Fibroblast of skin of left biceps (primary cell): ENCODE results near the gene MEIS3.

ENCODE experiments used
- DNase-seq, 2 experiments: peaks; one replicate each; pipeline ENCODE4 v3.0.0-alpha.2; 2013; ENCODE audit warnings: low read depth in 2 of 2

The MEIS3 gene

DNA sequence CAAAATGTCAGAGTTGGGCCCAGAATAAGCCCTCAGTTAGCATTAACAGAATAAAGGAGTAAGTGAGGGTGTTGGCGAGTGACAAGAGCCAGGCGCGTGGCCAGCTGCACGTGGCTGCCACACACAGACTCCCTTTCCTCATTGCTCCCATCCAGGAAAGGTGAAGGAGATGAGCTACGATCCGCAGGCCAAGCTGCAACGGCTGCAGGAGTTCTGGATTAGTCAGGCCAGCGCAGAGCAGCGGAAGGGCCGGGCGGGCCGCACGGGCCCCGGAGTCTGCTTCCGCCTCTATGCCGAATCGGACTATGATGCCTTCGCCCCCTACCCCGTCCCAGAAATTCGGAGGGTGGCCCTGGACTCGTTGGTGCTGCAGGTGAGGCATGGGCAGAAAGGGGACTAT, 57.0 kb downstream of the MEIS3 start:
- DNase-seq = no peak

DNA sequence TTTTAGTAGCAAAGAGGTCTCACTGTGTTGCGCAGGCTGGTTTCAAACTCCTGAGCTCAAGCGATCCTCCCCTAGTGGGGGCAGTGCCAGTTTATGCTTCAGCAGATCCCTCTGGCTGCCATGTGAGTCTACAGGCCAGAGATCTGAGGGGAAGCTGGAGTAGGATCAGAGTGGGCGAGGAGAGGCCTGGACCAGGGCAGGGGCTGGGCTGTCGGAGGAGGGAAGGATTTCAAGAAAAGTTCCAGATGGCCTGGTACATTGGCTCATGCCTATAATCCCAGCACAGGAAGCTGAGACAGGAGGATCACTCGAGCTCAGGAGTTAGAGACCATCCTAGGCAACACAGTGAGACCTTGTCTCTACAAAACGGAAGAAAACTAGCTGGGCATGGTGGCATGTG, 60.4 kb downstream of the MEIS3 start:
- no peak for DNase-seq

DNA sequence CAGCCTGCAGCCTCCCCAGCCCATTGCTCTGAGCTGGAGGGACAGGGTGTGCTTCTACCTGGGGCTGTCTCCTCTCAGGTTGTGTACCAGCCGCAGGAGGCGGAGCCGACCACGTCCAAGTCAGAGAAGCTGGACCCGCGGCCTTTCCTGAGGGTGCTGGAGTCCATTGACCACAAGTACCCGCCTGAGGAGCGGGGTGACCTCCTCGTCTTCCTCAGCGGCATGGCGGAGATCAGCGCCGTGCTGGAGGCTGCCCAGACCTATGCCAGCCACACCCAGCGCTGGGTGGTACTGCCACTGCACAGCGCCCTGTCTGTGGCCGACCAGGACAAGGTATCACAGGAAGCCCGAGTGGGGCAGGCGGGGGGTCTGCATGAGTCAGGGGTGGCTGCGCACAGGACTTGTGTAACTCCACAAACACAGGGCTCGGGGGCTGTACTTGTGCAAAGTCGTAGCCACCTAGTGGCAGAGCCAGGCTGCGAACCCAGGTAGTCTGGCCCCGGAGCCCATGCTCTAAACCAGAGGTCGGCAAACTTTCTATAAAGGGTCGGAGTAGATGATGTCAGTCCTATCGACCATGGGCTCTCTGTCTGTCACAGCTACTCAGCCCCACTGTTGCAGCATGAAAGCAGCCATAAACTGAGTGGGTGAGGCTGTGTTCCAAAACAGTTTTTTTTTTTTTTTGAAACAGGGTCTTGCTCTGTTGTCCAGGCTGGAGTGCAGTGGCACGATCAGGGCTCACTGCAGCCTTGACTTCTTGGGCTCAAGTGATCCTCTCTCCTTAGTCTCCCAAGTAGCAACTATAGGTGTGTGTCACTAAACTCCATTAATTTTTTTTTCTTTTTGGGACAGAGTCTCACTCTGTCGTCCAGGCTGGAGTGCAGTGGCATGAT, 61.3 kb downstream of the MEIS3 start:
- DNase-seq = no peak

DNA sequence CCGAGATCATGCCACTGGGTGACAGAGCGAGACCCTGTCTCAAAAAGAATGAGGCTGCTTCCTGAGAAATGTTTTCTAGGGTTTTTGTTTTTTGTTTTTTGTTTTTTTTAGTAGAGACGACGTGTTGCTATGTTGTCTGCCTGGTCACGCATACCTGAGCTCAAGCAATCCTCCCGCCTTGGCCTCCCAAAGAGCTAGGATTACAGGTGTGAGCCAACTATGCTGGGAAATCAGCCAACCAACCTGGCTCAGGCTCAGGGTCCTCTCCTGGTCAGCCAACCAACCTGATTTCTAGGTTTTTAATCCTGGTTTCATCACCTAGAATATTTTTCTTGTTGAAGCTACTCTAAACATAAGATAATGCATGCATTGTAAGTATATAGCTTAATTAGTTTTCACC, 62.4 kb downstream of the MEIS3 start:
- no peak for DNase-seq

DNA sequence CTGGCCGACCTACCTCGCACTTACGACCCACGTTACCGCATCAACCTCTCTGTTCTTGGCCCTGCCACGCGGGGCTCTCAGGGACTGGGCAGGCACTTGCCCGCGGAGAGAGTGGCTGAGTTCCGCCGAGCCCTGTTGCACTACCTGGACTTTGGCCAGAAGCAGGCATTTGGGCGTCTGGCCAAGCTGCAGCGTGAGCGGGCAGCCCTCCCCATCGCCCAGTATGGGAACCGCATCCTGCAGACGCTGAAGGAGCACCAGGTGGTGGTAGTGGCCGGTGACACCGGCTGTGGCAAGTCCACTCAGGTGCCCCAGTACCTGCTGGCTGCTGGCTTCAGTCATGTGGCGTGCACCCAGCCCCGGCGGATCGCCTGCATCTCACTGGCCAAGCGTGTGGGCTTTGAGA, 66.0 kb downstream of the MEIS3 start:
- DNase-seq = no peak
